Esophagus muscularis mucosa (tissue), 4 donors: ENCODE results near the gene SH3RF3. TPM values are rescaled to one million over a fixed set of nuclear protein-coding genes. Genes with fewer than 3 reads are reported as not detected.

ENCODE experiments used
- DNase-seq: peaks from one replicate; pipeline ENCODE4 v3.0.0-alpha.2; 2017; ENCODE audit errors: extremely low spot score
- H3K27ac ChIP-seq, 4 donors: fragments of 200-600 bp; sonication (generic); replicated peaks in 1 of 4; 1 replicate in 3 of 4; 2 replicates in 1 of 4; pipeline ENCODE4 v1.5.1; 2016 to 2019; ENCODE audit warnings: mild to moderate bottlenecking in 1 of 4
- H3K27me3 ChIP-seq, 4 donors: fragments of 200-600 bp; sonication (generic); one replicate each; pipeline versions ENCODE4 v1.5.1 to v1.6.0; 2016 to 2019
- H3K36me3 ChIP-seq, 4 donors: fragments of 200-600 bp; sonication (generic); one replicate each; pipeline ENCODE4 v1.5.1; 2016 to 2019
- H3K4me1 ChIP-seq, 4 donors: fragments of 200-600 bp; sonication (generic); one replicate each; pipeline ENCODE4 v1.5.1; 2016 to 2019
- H3K4me3 ChIP-seq, 4 donors: fragments of 200-600 bp; sonication (generic); 1 replicate in 2 of 4; 2 replicates in 2 of 4; pipeline ENCODE4 v1.5.1; 2016 to 2019; ENCODE audit warnings: mild to moderate bottlenecking in 4 of 4, moderate library complexity in 1 of 4
- H3K9me3 ChIP-seq, 4 donors: fragments of 200-600 bp; sonication (generic); 1 replicate in 3 of 4; 2 replicates in 1 of 4; pipeline ENCODE4 v1.5.1; 2016 to 2019
- EP300 ChIP-seq: sonication (generic); formaldehyde crosslinking; IDR thresholded peaks from one replicate; pipeline ENCODE4 v1.6.1; 2017; ENCODE audit warnings: antibody characterized with exemption
- POLR2A ChIP-seq: fragments of 450-650 bp; IDR thresholded peaks from one replicate; pipeline ENCODE4 v1.6.1; 2017; ENCODE audit warnings: antibody characterized with exemption, moderate library complexity, mild to moderate bottlenecking, low read depth
- POLR2AphosphoS5 ChIP-seq, 2 donors: sonication (generic); formaldehyde crosslinking; IDR thresholded peaks; one replicate each; pipeline ENCODE4 v1.6.1; 2017; ENCODE audit warnings: antibody characterized with exemption in 2 of 2
- WGBS: methylation state at CpG from one replicate; pipeline ENCODE4 v1.1.5; 2018; 5-methylcytosine and 5-hydroxymethylcytosine counted together
- intact Hi-C: fragments of 100-400 bp; cut with DNase I; formaldehyde crosslinking; loops from one replicate; pipeline ENCODE4 v1.15.1; 2023
- total RNA-seq, 4 donors: library from RNA; depleted of rRNA; stranded (reverse); fragments of >200 nt; gene quantifications; one replicate each; pipeline versions ENCODE4 v1.1.0 to v1.2.1, GENCODE V29; 2016
- TF ChIP-seq, protein P1 (sequence below), 3 experiments: fragments of 200-600 bp in 2 of 3; fragments of 450-650 bp in 1 of 3; sonication (generic) in 2 of 3; IDR thresholded peaks; one replicate each; pipeline ENCODE4 v1.5.1; 2017 to 2019; ENCODE audit warnings: antibody characterized with exemption in 3 of 3, mild to moderate bottlenecking in 2 of 3, moderate library complexity in 1 of 3

The SH3RF3 gene
- total RNA-seq, 4 donors from 2014 or later = 6.3 to 17.5 (median 11.3) TPM

DNA sequence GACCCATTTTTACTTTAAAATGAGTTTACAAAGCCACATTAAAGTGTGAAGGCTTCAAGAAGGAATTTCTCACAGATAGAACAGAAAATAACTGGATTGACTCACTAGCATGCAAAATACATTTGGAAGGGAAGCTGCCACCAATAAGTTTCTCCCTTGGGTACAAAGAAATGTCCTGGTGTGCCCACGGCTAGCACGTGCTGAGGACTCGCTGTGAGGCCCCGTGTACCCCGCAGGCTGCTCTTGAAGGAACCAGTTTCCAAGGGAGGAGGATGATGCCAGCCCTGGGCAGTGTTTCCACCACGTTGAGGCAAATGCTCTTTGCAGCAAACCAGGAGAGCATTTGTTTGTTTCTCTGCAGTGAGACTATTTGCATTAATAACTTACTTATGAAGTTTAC is 207.3 kb downstream of the SH3RF3 start:
- no peaks in the 10 kb centered on the region for H3K36me3 ChIP-seq
- peaks cover 17 to 25% (median 21%) of the 10 kb centered on the region in 4 donors for H3K4me1 ChIP-seq
- intact Hi-C loops = no loop called here
- no peaks in the 10 kb centered on the region for H3K27me3 ChIP-seq
- 79% methylated on average over 5 of the region's 6 CpGs for WGBS
- TF ChIP-seq POLR2A (no peak), POLR2AphosphoS5 (IDR thresholded peaks at IDR 0.05) (no peak), EP300 (no peak)
- TF ChIP-seq, protein P1, sequence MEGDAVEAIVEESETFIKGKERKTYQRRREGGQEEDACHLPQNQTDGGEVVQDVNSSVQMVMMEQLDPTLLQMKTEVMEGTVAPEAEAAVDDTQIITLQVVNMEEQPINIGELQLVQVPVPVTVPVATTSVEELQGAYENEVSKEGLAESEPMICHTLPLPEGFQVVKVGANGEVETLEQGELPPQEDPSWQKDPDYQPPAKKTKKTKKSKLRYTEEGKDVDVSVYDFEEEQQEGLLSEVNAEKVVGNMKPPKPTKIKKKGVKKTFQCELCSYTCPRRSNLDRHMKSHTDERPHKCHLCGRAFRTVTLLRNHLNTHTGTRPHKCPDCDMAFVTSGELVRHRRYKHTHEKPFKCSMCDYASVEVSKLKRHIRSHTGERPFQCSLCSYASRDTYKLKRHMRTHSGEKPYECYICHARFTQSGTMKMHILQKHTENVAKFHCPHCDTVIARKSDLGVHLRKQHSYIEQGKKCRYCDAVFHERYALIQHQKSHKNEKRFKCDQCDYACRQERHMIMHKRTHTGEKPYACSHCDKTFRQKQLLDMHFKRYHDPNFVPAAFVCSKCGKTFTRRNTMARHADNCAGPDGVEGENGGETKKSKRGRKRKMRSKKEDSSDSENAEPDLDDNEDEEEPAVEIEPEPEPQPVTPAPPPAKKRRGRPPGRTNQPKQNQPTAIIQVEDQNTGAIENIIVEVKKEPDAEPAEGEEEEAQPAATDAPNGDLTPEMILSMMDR (IDR thresholded peaks at IDR 0.05) = no peak
- no peak overlapping the region for H3K4me3 ChIP-seq
- H3K9me3 ChIP-seq = no peaks in the 10 kb centered on the region
- H3K27ac ChIP-seq = peak overlapping the region in 1 of 4 donors; percentile 21
- no peak for DNase-seq

DNA sequence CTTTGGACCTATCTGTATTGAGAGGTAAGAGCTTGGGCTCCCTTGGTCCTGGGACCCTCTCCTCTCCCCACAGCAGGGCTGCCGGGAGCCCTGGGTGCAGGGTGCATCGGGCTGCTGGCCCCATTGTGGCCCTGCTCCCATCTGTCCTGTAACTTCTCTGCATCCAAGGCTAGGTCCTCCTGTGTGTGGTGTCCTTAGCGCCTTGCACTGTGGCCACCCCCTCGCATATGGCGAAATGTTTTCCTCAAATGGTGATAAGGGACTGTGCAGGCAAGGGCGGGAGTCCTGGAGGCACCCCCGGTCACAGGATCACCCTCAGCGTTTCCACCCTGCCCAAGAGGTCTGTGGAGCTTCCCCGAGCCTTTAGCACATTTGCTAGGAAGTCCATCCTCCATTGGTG is 208.2 kb downstream of the SH3RF3 start:
- Histone ChIP-seq H3K9me3 (no peaks in the 10 kb centered on the region), H3K27me3 (no peaks in the 10 kb centered on the region), H3K27ac (no peak overlapping the region), H3K36me3 (no peaks in the 10 kb centered on the region), H3K4me1 (peaks cover 10 to 18% (median 12%) of the 10 kb centered on the region in 4 donors), H3K4me3 (no peak overlapping the region)
- TF ChIP-seq, protein P1 (IDR thresholded peaks at IDR 0.05) = no peak
- TF ChIP-seq POLR2A = no peak
- TF ChIP-seq POLR2AphosphoS5 (IDR thresholded peaks at IDR 0.05) = no peak
- TF ChIP-seq EP300 = no peak
- intact Hi-C loops = no loop called here
- 98% methylated on average over 9 of the region's 9 CpGs for WGBS
- no peak for DNase-seq

DNA sequence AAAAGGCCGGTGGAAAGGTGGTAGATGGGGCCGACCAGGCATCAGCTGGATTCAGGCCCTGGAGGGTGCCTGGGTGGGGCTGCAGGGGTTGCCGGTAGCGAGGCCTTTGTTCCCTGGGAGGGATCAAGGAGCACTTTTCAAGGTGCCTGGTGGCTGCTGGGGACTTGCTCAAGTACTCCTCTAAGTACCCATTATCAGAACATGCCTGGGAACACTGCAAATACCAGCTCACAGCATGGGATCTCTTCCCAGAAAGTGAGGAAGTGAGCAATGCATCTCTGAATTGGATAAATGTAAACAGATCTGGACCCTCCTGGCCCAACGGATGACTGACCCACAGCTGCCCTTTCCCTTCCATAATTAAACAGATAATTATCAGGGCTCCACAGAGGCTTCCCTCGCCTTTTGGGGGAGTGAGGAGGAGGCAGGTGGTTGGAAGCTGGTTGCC is 210.5 kb downstream of the SH3RF3 start:
- WGBS = 80% methylated on average over 6 of the region's 6 CpGs
- Histone ChIP-seq H3K9me3 (no peaks in the 10 kb centered on the region), H3K4me1 (peaks cover 0 to 8% (median 2%) of the 10 kb centered on the region in 4 donors), H3K27me3 (no peaks in the 10 kb centered on the region), H3K36me3 (no peaks in the 10 kb centered on the region), H3K4me3 (no peak overlapping the region), H3K27ac (no peak overlapping the region)
- no peak for TF ChIP-seq POLR2A
- TF ChIP-seq POLR2AphosphoS5 (IDR thresholded peaks at IDR 0.05) = no peak
- TF ChIP-seq EP300 = no peak
- TF ChIP-seq, protein P1 (IDR thresholded peaks at IDR 0.05) = no peak
- intact Hi-C loops = no loop called here
- no peak for DNase-seq

DNA sequence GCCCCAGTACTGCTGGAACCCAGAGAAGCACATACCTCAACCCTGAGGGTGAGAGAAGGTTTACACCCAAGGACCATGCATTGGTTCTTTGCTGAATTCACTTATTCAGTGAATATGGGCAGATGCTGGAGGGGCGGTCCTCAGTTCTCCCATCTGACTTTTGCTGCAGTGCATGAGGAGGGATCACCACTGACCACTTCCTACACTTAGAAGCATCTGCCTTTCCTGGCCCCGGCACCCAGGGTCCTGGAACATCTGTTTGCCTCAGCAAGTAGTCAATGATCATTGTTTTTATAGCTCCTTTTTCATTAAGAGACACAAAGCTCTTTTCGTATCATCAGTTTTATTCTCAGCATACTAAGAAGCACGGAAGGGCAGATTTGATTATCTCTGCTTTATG is 211.4 kb downstream of the SH3RF3 start:
- no peaks in the 10 kb centered on the region for H3K27me3 ChIP-seq
- no peak for DNase-seq
- H3K36me3 ChIP-seq = no peaks in the 10 kb centered on the region
- no peaks in the 10 kb centered on the region for H3K9me3 ChIP-seq
- no peak overlapping the region for H3K4me3 ChIP-seq
- WGBS = 95% methylated on average over 4 of the region's 4 CpGs
- intact Hi-C loops = no loop called here
- peaks cover 0 to 8% (median 2%) of the 10 kb centered on the region in 4 donors for H3K4me1 ChIP-seq
- TF ChIP-seq POLR2A (no peak), POLR2AphosphoS5 (IDR thresholded peaks at IDR 0.05) (no peak), EP300 (no peak)
- TF ChIP-seq, protein P1 (IDR thresholded peaks at IDR 0.05) = no peak
- H3K27ac ChIP-seq = no peak overlapping the region
